Measurements from ENCODE around the gene KLK12. TPM values are rescaled to one million over a fixed set of nuclear protein-coding genes. Genes with fewer than 3 reads are reported as not detected.

The KLK12 gene
- total and polyA plus RNA-seq, 11 donors: not detected

GRCh38 chr19:51064534-51065220 is 29.9 kb upstream of the KLK12 start, which contains the start of gene KLK13:
TSS of gene KLK13 (minus strand) at chr19:51065092. CDS start at chr19:51065067, 25 bp downstream.
- intact Hi-C loops (cut with DNase I): no loop called here
- no peaks in the 10 kb centered on the region for H3K9me3 ChIP-seq
- H3K4me1 ChIP-seq: peaks cover 0 to 15% (median 5%) of the 10 kb centered on the region in 12 donors
- DNase-seq (peak; percentile 37 to 74 (median 56)), ATAC-seq (peak in 3 of 4 donors; percentile 77 to 95 (median 85))
- peaks cover 0 to 38% (median 8%) of the 10 kb centered on the region in 9 donors for H3K27me3 ChIP-seq
- 12 to 32% (median 19%) methylated on average over 18 to 38 of the region's 38 CpGs for WGBS, 4 donors
- peak within 1 kb of the TSS in 9 of 12 donors; percentile 31 to 44 (median 42) for H3K4me3 ChIP-seq
- H3K36me3 ChIP-seq: no peaks in the 10 kb centered on the region
- peak within 1 kb of the TSS in 1 of 12 donors; percentile 43 for H3K27ac ChIP-seq
- TF ChIP-seq CTCF (IDR thresholded peaks at IDR 0.05) (no peak), POLR2A (IDR thresholded peaks at IDR 0.05) (no peak)

GRCh38 chr19:51063664-51064063 is 28.9 kb upstream of the KLK12 start:
- ATAC-seq (no peak), DNase-seq (no peak)
- WGBS, 4 donors: 80 to 98% (median 92%) methylated on average over 7 of the region's 7 CpGs
- no peak for TF ChIP-seq CTCF (IDR thresholded peaks at IDR 0.05)
- no peak for TF ChIP-seq POLR2A (IDR thresholded peaks at IDR 0.05)
- no peak overlapping the region for H3K27ac ChIP-seq
- peaks cover 0 to 38% (median 8%) of the 10 kb centered on the region in 9 donors for H3K27me3 ChIP-seq
- no peaks in the 10 kb centered on the region for H3K36me3 ChIP-seq
- intact Hi-C loops (cut with DNase I): no loop called here
- no peak overlapping the region for H3K4me3 ChIP-seq
- peaks cover 0 to 15% (median 5%) of the 10 kb centered on the region in 12 donors for H3K4me1 ChIP-seq
- no peaks in the 10 kb centered on the region for H3K9me3 ChIP-seq

DNA sequence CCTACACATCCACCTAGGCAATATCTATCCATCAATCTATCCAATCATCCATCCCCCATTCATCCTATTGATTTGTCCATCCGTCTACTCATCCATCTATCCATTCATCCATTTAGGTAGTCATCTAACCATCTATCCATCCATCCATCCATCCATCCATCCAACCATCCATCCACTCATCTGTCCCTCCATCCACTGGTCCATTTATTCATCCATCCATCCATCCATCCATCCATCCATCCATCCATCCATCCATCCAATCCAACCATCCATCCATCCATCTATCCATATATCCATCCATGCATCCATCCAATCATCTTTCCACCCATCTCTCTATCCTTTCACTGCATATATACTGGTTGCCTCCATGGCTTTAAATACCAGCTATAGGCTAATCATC is 26.2 kb upstream of the KLK12 start:
- ATAC-seq (no peak), DNase-seq (no peak)
- TF ChIP-seq POLR2A (IDR thresholded peaks at IDR 0.05): no peak
- TF ChIP-seq CTCF (IDR thresholded peaks at IDR 0.05): no peak
- intact Hi-C loops (cut with DNase I): no loop called here
- H3K27me3 ChIP-seq: peaks cover 0 to 34% (median 8%) of the 10 kb centered on the region in 9 donors
- no peaks in the 10 kb centered on the region for H3K36me3 ChIP-seq
- H3K9me3 ChIP-seq: no peaks in the 10 kb centered on the region
- no peak overlapping the region for H3K4me3 ChIP-seq
- H3K27ac ChIP-seq: no peak overlapping the region
- peaks cover 0 to 15% (median 5%) of the 10 kb centered on the region in 12 donors for H3K4me1 ChIP-seq
- 0% methylated on average over 1 of the region's 1 CpG for WGBS, 4 donors

GRCh38 chr19:51060336-51060735 is 25.5 kb upstream of the KLK12 start:
- 62 to 70% (median 66%) methylated on average over 4 of the region's 4 CpGs for WGBS, 4 donors
- intact Hi-C loops (cut with DNase I): no loop called here

More at GRCh38 chr19:51060336-51060735, 25.5 kb upstream of the KLK12 start:
- Histone ChIP-seq H3K27me3 (peaks cover 0 to 28% (median 8%) of the 10 kb centered on the region in 9 donors), H3K4me3 (no peak overlapping the region), H3K9me3 (no peaks in the 10 kb centered on the region), H3K27ac (no peak overlapping the region), H3K4me1 (peaks cover 0 to 10% (median 5%) of the 10 kb centered on the region in 12 donors), H3K36me3 (no peaks in the 10 kb centered on the region)
- DNase-seq (no peak), ATAC-seq (no peak)
- TF ChIP-seq POLR2A (IDR thresholded peaks at IDR 0.05) (no peak), CTCF (IDR thresholded peaks at IDR 0.05) (no peak)

All from heart left ventricle (tissue), 16 donors.